Heart left ventricle (tissue), 16 donors: ENCODE measurements around the gene HHATL. TPM values are rescaled to one million over a fixed set of nuclear protein-coding genes. Genes with fewer than 3 reads are reported as not detected.

Experiments
- ATAC-seq, 4 donors: fragments of 200-7000 bp; cut with Tn5 transposase; one replicate each; pipeline ENCODE4 v1.9.1; 2020 to 2022; ENCODE audit warnings: moderate library complexity in 4 of 4, mild to moderate bottlenecking in 3 of 4, moderate number of reproducible peaks in 1 of 4
- DNase-seq, 5 donors: peaks; one replicate each; pipeline ENCODE4 v3.0.0-alpha.2; 2020
- H3K27ac ChIP-seq, 12 donors: fragments of 200-600 bp; sonication (generic) in 4 of 12; one replicate each; pipeline versions ENCODE4 v1.5.0 to v1.8.0; 2016 to 2022; ENCODE audit warnings: mild to moderate bottlenecking in 2 of 12
- H3K27me3 ChIP-seq, 9 donors: fragments of 200-600 bp; sonication (generic) in 2 of 9; one replicate each; pipeline versions ENCODE4 v1.5.1 to v1.8.0; 2016 to 2022; ENCODE audit warnings: mild to moderate bottlenecking in 3 of 9
- H3K36me3 ChIP-seq, 9 donors: fragments of 200-600 bp; sonication (generic) in 2 of 9; one replicate each; pipeline versions ENCODE4 v1.5.0 to v1.8.0; 2018 to 2022; ENCODE audit warnings: mild to moderate bottlenecking in 2 of 9
- H3K4me1 ChIP-seq, 12 donors: fragments of 200-600 bp; sonication (generic) in 4 of 12; one replicate each; pipeline versions ENCODE4 v1.5.0 to v1.8.0; 2016 to 2022; ENCODE audit warnings: mild to moderate bottlenecking in 3 of 12
- H3K4me3 ChIP-seq, 12 donors: fragments of 200-600 bp; sonication (generic) in 4 of 12; one replicate each; pipeline versions ENCODE4 v1.5.0 to v1.8.0; 2017 to 2022; ENCODE audit warnings: mild to moderate bottlenecking in 9 of 12, moderate library complexity in 4 of 12
- H3K9me3 ChIP-seq, 12 donors: fragments of 200-600 bp; sonication (generic) in 4 of 12; one replicate each; pipeline versions ENCODE4 v1.5.0 to v1.8.0; 2016 to 2022; ENCODE audit warnings: mild to moderate bottlenecking in 1 of 12
- CTCF ChIP-seq, 12 donors: fragments of 200-600 bp; sonication (generic) in 4 of 12; IDR thresholded peaks; one replicate each; pipeline versions ENCODE4 v1.5.0 to v1.8.0; 2018 to 2022; ENCODE audit warnings: antibody characterized with exemption in 12 of 12, mild to moderate bottlenecking in 5 of 12
- POLR2A ChIP-seq, 2 donors: fragments of 450-650 bp; IDR thresholded peaks; one replicate each; pipeline ENCODE4 v1.6.1; 2017; ENCODE audit warnings: antibody characterized with exemption in 2 of 2, mild to moderate bottlenecking in 2 of 2, moderate library complexity in 2 of 2
- WGBS, 4 donors: extraction: QIAGEN DNeasy Blood & Tissue Kit in 2 of 4; methylation state at CpG; one replicate each; pipeline versions ENCODE4 v1.1.5 to v1.1.7; 2013 to 2018; 5-methylcytosine and 5-hydroxymethylcytosine counted together
- intact Hi-C, 10 donors: fragments of 100-400 bp; cut with DNase I; formaldehyde crosslinking; loops; one replicate each; pipeline versions ENCODE4 v1.11.1 to v1.14.2; 2022
- polyA plus RNA-seq, 2 donors: library from polyadenylated mRNA; stranded (reverse); fragments of 200-250 nt; gene quantifications; one replicate each; pipeline ENCODE4 v1.2.3, GENCODE V29; 2013
- total RNA-seq, 9 donors: library from RNA; depleted of rRNA in 2 of 9; stranded (reverse); fragments of >200 nt in 2 of 9; fragmentation: NEBNext Ultra II Directional in 3 of 9; extraction: Animal tissue kit (Norgen Biotek cat#: 25700) in 3 of 9; gene quantifications; one replicate each; pipeline versions ENCODE4 v1.1.0 to v1.2.4, GENCODE V29; 2016 to 2023
- donor health status: ischemic (EF 13 %, LVEDD 7.1; RV severe dilation, severe dysfunction).
- donor health status: healthy with polysubstance abuse.
- donor health status: DM: no; HTN: yes; CAD: no.
- donor health status: DM: no; HTN: no; CAD: no.
- donor health status: ischemic (EF 25% LVEDD 6.9; RV normal size, moderate dysfunction).
- donor health status: ischemic (EF 25% LVEDD 5.7; RV mildly dilated, moderate dysfunction).
- donor health status: healthy.
- donor health status: DM: yes; HTN: yes; CAD: no.
- donor health status: ischemic (EF 35%, LVEDD 5.7; RV mildly dilated, moderate dysfunction).
- donor health status: nonischemic (EF 11% LVEDD 7.7; RV severe dilation, severe dysfunction).
- donor health status: DM: yes; HTN: yes; CAD: no.
- donor health status: PGD.
- donor health status: ischemic (EF 29% LVEDD 5.4; RV normal size, mild dysfunction).
- donor health status: nonischemic (EF 23%, LVEDD 6.1; RV moderate dilation, normal function).

HHATL gene
- total and polyA plus RNA-seq, 11 donors = 188 to 1,023 (median 538) TPM

- no peaks in the 10 kb centered on the region for H3K36me3 ChIP-seq
Observed at GRCh38 chr3:42670670-42671069, 31.9 kb downstream of the HHATL start.

GRCh38 chr3:42670051-42670576 lies 32.5 kb downstream of the HHATL start:
- no peak for ATAC-seq
- H3K4me1 ChIP-seq = peaks cover 0 to 36% (median 26%) of the 10 kb centered on the region in 12 donors
- no peak overlapping the region for H3K4me3 ChIP-seq
- H3K27ac ChIP-seq = no peak overlapping the region
- H3K27me3 ChIP-seq = no peaks in the 10 kb centered on the region
- intact Hi-C loops = no loop called here
- no peaks in the 10 kb centered on the region for H3K36me3 ChIP-seq
- no peak for DNase-seq
- TF ChIP-seq CTCF (IDR thresholded peaks at IDR 0.05) (no peak), POLR2A (IDR thresholded peaks at IDR 0.05) (no peak)
- WGBS, 4 donors = 79 to 85% (median 83%) methylated on average over 7 of the region's 7 CpGs
- H3K9me3 ChIP-seq = no peaks in the 10 kb centered on the region

More at GRCh38 chr3:42670670-42671069, 31.9 kb downstream of the HHATL start:
- Histone ChIP-seq H3K27me3 (no peaks in the 10 kb centered on the region), H3K27ac (no peak overlapping the region), H3K4me1 (peaks cover 0 to 31% (median 24%) of the 10 kb centered on the region in 12 donors), H3K9me3 (peaks cover 0 to 1% (median 0%) of the 10 kb centered on the region in 12 donors), H3K4me3 (no peak overlapping the region)
- intact Hi-C loops = no loop called here
- WGBS, 4 donors = 75 to 100% (median 93%) methylated on average over 1 of the region's 1 CpG
- no peak for ATAC-seq
- TF ChIP-seq POLR2A (IDR thresholded peaks at IDR 0.05) (no peak), CTCF (IDR thresholded peaks at IDR 0.05) (no peak)
- no peak for DNase-seq

GRCh38 chr3:42668793-42669217 lies 33.8 kb downstream of the HHATL start:
- DNase-seq = peak in 1 of 5 donors; percentile 45
- no peak overlapping the region for H3K4me3 ChIP-seq
- 52 to 66% (median 60%) methylated on average over 4 of the region's 4 CpGs for WGBS, 4 donors
- peaks cover 0 to 40% (median 26%) of the 10 kb centered on the region in 12 donors for H3K4me1 ChIP-seq
- H3K9me3 ChIP-seq = no peaks in the 10 kb centered on the region
- no peak for ATAC-seq
- intact Hi-C loops = loop anchor here in 1 of 10 donors (5.0 kb wide), 1 partner anchor 73 kb away; no protein-coding TSS in a partner anchor
- no peak overlapping the region for H3K27ac ChIP-seq
- peaks cover 0 to 3% (median 0%) of the 10 kb centered on the region in 9 donors for H3K36me3 ChIP-seq
- H3K27me3 ChIP-seq = no peaks in the 10 kb centered on the region
- TF ChIP-seq POLR2A (IDR thresholded peaks at IDR 0.05) (no peak), CTCF (IDR thresholded peaks at IDR 0.05) (no peak)

GRCh38 chr3:42668413-42668760 lies 34.2 kb downstream of the HHATL start:
- Histone ChIP-seq H3K36me3 (peaks cover 0 to 4% (median 0%) of the 10 kb centered on the region in 9 donors), H3K9me3 (no peaks in the 10 kb centered on the region), H3K27ac (no peak overlapping the region), H3K27me3 (no peaks in the 10 kb centered on the region), H3K4me1 (peaks cover 0 to 40% (median 26%) of the 10 kb centered on the region in 12 donors), H3K4me3 (no peak overlapping the region)
- peak in 1 of 5 donors; percentile 21 for DNase-seq
- no peak for ATAC-seq
- intact Hi-C loops = loop anchor here in 1 of 10 donors (5.0 kb wide), 1 partner anchor 74 kb away; no protein-coding TSS in a partner anchor
- TF ChIP-seq POLR2A (IDR thresholded peaks at IDR 0.05) (no peak), CTCF (IDR thresholded peaks at IDR 0.05) (no peak)
- 86 to 94% (median 93%) methylated on average over 2 of the region's 2 CpGs for WGBS, 4 donors
